HCT116 (cell line): ENCODE measurements around the gene MYF5. TPM values are rescaled to one million over a fixed set of nuclear protein-coding genes. Genes with fewer than 3 reads are reported as not detected.

Experiments
- ATAC-seq: fragments of 200-7000 bp; cut with Tn5 transposase; 2 replicates; pipeline ENCODE4 v1.9.1; 2020; ENCODE audit warnings: mild to moderate bottlenecking, moderate library complexity
- BruUV-seq: library from RNA; stranded (reverse); fragments of 400-500 nt; replicated peaks from 2 replicates; lab custom pipeline; 2021; lab: Mats Ljungman, UMichigan
- CTCF ChIA-PET: fragments of 300-600 bp; sonication (Branson Sonifier 250); formaldehyde crosslinking; loops from one replicate; lab custom pipeline; 2021; ENCODE audit warnings: antibody characterized with exemption; lab: Charles Lee
- POLR2A ChIA-PET: fragments of 300-600, 350-600 bp; sonication (Branson Sonifier 250); formaldehyde crosslinking; loops from one replicate; lab custom pipeline; 2021; ENCODE audit warnings: antibody characterized with exemption; lab: Charles Lee
- RAD21 ChIA-PET, 2 experiments: fragments of 300-600 bp; sonication (Branson Sonifier 250); formaldehyde crosslinking; loops; one replicate each; lab custom pipeline; 2023; ENCODE audit warnings: low total read pairs in 2 of 2; ENCODE audit not compliant: uncharacterized antibody in 2 of 2, unreplicated experiment in 2 of 2, low non-redundant PET in 1 of 2; lab: Charles Lee
- DNase-seq: peaks from one replicate; pipeline ENCODE4 v3.0.0-alpha.2; 2010; ENCODE audit warnings: low read depth, low spot score
- H2AFZ ChIP-seq: fragments of 200-600 bp; shearing (Covaris generic), sonication (generic); 2 replicates; pipeline ENCODE4 v1.6.1; 2017; ENCODE audit warnings: low read depth, mixed run types, mixed read lengths, antibody characterized with exemption, low read length; ENCODE audit not compliant: poor library complexity, severe bottlenecking
- H3K27ac ChIP-seq: 2 replicates; pipeline ENCODE4 v1.5.1; 2012; ENCODE audit warnings: low read depth, low read length
- H3K27me3 ChIP-seq: fragments of 200-600 bp; sonication (generic); 2 replicates; pipeline ENCODE4 v1.6.1; 2016; ENCODE audit warnings: mixed run types, low read length, mixed read lengths; ENCODE audit not compliant: insufficient read depth
- H3K36me3 ChIP-seq, 2 experiments: fragments of 200-500 bp in 1 of 2; fragments of 200-600 bp in 1 of 2; sonication (Bioruptor generic) in 1 of 2; sonication (generic) in 1 of 2; 2 replicates each; pipeline versions ENCODE4 v1.5.1 to v1.6.1; 2014 to 2016; ENCODE audit warnings: low read length in 2 of 2, inconsistent platforms in 1 of 2, mixed read lengths in 1 of 2, mixed run types in 1 of 2; ENCODE audit not compliant: insufficient read depth in 2 of 2, control insufficient read depth in 1 of 2
- H3K4me1 ChIP-seq, 2 experiments: fragments of 200-600 bp in 1 of 2; sonication (generic) in 1 of 2; 2 replicates each; pipeline versions ENCODE4 v1.5.1 to v1.6.1; 2012 to 2017; ENCODE audit warnings: low read length in 2 of 2, inconsistent platforms in 1 of 2, mild to moderate bottlenecking in 1 of 2, mixed read lengths in 1 of 2, mixed run types in 1 of 2, moderate library complexity in 1 of 2; ENCODE audit not compliant: insufficient read depth in 2 of 2, control insufficient read depth in 1 of 2
- H3K4me2 ChIP-seq: fragments of 200-600 bp; sonication (generic); 2 replicates; pipeline ENCODE4 v1.6.1; 2017; ENCODE audit warnings: mixed run types, low read length, mixed read lengths
- H3K4me3 ChIP-seq, 2 experiments: fragments of 200-600 bp in 1 of 2; sonication (generic) in 1 of 2; replicated peaks in 1 of 2; 2 replicates each; pipeline ENCODE4 v1.5.1; 2011 to 2016; ENCODE audit warnings: low read length in 2 of 2, control low read depth in 1 of 2, low read depth in 1 of 2, mild to moderate bottlenecking in 1 of 2, mixed read lengths in 1 of 2, mixed run types in 1 of 2
- H3K79me2 ChIP-seq: fragments of 200-600 bp; sonication (generic); 2 replicates; pipeline ENCODE4 v1.6.1; 2017; ENCODE audit warnings: mild to moderate bottlenecking, mixed run types, low read length, moderate library complexity, mixed read lengths; ENCODE audit not compliant: insufficient read depth
- H3K9ac ChIP-seq: fragments of 200-600 bp; sonication (generic); 2 replicates; pipeline ENCODE4 v1.6.1; 2016; ENCODE audit warnings: low read length, mixed read lengths
- H3K9me2 ChIP-seq: fragments of 200-600 bp; sonication (generic), shearing (Covaris generic); 2 replicates; pipeline ENCODE4 v1.6.1; 2017; ENCODE audit warnings: mixed run types, mild to moderate bottlenecking, moderate library complexity; ENCODE audit not compliant: insufficient read depth
- H3K9me3 ChIP-seq, 2 experiments: fragments of 200-500 bp in 1 of 2; fragments of 200-600 bp in 1 of 2; sonication (Bioruptor generic) in 1 of 2; sonication (generic) in 1 of 2; 2 replicates each; pipeline ENCODE4 v1.6.1; 2014 to 2017; ENCODE audit warnings: low read length in 2 of 2, mixed read lengths in 2 of 2, inconsistent platforms in 1 of 2, low read depth in 1 of 2, mild to moderate bottlenecking in 1 of 2, mixed run types in 1 of 2, moderate library complexity in 1 of 2; ENCODE audit not compliant: control insufficient read depth in 1 of 2, insufficient read depth in 1 of 2
- H4K20me1 ChIP-seq: fragments of 200-600 bp; sonication (generic), shearing (Covaris generic); 2 replicates; pipeline ENCODE4 v1.6.1; 2017; ENCODE audit warnings: mixed run types, mild to moderate bottlenecking, moderate library complexity; ENCODE audit not compliant: insufficient read depth
- CEBPB ChIP-seq: IDR thresholded peaks from 2 replicates; pipeline ENCODE4 v1.6.1; 2012; ENCODE audit warnings: low read depth
- EGR1 ChIP-seq: IDR thresholded peaks from 2 replicates; pipeline ENCODE4 v1.6.1; 2012; ENCODE audit warnings: low read depth
- ELF1 ChIP-seq: IDR thresholded peaks from 2 replicates; pipeline ENCODE4 v1.6.1; 2012; ENCODE audit warnings: low read depth, borderline replicate concordance
- EZH2 ChIP-seq: fragments of 200-600 bp; sonication (generic); IDR thresholded peaks from 2 replicates; pipeline ENCODE4 v1.6.1; 2017; ENCODE audit warnings: antibody characterized with exemption, mixed run types
- EZH2phosphoT487 ChIP-seq: fragments of 200-600 bp; IDR thresholded peaks from 2 replicates; pipeline ENCODE4 v1.6.1; 2018; ENCODE audit warnings: antibody characterized with exemption, borderline replicate concordance
- FOSL1 ChIP-seq: IDR thresholded peaks from 2 replicates; pipeline ENCODE4 v1.6.1; 2012; ENCODE audit warnings: low read depth
- JUND ChIP-seq: IDR thresholded peaks from 2 replicates; pipeline ENCODE4 v1.6.1; 2012
- POLR2A ChIP-seq: IDR thresholded peaks from 2 replicates; pipeline ENCODE4 v1.7.0; 2011; ENCODE audit warnings: borderline replicate concordance; ENCODE audit not compliant: insufficient read depth, insufficient read length; ENCODE audit errors: extremely low read depth
- POLR2AphosphoS5 ChIP-seq: IDR thresholded peaks from 2 replicates; pipeline ENCODE4 v1.6.1; 2011; ENCODE audit warnings: mild to moderate bottlenecking, low read depth, low read length, moderate library complexity
- RAD21 ChIP-seq: IDR thresholded peaks from 2 replicates; pipeline ENCODE4 v1.6.1; 2012; ENCODE audit warnings: low read depth, mild to moderate bottlenecking
- SIN3A ChIP-seq: IDR thresholded peaks from 2 replicates; pipeline ENCODE4 v1.6.1; 2012; ENCODE audit warnings: low read depth
- SP1 ChIP-seq: IDR thresholded peaks from 2 replicates; pipeline ENCODE4 v1.6.1; 2012; ENCODE audit warnings: low read depth
- SRF ChIP-seq: IDR thresholded peaks from 2 replicates; pipeline ENCODE4 v1.6.1; 2012; ENCODE audit warnings: low read depth
- TCF7L2 ChIP-seq: IDR thresholded peaks from 2 replicates; pipeline ENCODE4 v1.7.0; 2011; ENCODE audit warnings: borderline replicate concordance, inconsistent platforms; ENCODE audit not compliant: insufficient read depth, insufficient read length; ENCODE audit errors: extremely low read depth
- ZFX ChIP-seq: fragments of 450-650 bp; IDR thresholded peaks from 2 replicates; pipeline ENCODE4 v1.6.1; 2017
- ZNF274 ChIP-seq: fragments of 200-500 bp; sonication (Bioruptor generic); IDR thresholded peaks from 2 replicates; pipeline ENCODE4 v1.6.1; 2014; ENCODE audit warnings: mild to moderate bottlenecking, low read depth, low read length, inconsistent platforms
- intact Hi-C: fragments of 100-400 bp; cut with micrococcal nuclease; formaldehyde crosslinking; loops from 2 replicates; pipeline ENCODE4 v1.10.0; 2022
- total RNA-seq: library from RNA; stranded (reverse); gene quantifications from one replicate; pipeline ENCODE4 v1.2.1, GENCODE V29; 2021; ENCODE audit not compliant: unreplicated experiment
- TF ChIP-seq, protein P1 (sequence below): IDR thresholded peaks from 2 replicates; pipeline ENCODE4 v1.6.1; 2012
- TF ChIP-seq, protein P2 (sequence below): IDR thresholded peaks from 2 replicates; pipeline ENCODE4 v1.6.1; 2012
- TF ChIP-seq, protein P3 (sequence below), 3 experiments: fragments of 200-600 bp in 1 of 3; sonication (generic) in 1 of 3; IDR thresholded peaks in 2 of 3; conservative IDR thresholded peaks in 1 of 3; 2 replicates each; pipeline ENCODE4 v1.5.1; 2012 to 2017; ENCODE audit warnings: low read depth in 2 of 3, low read length in 2 of 3, antibody characterized with exemption in 1 of 3, borderline replicate concordance in 1 of 3, control low read depth in 1 of 3, mild to moderate bottlenecking in 1 of 3, mixed read lengths in 1 of 3, mixed run types in 1 of 3, moderate library complexity in 1 of 3; ENCODE audit not compliant: insufficient read depth in 1 of 3
- TF ChIP-seq, protein P4 (sequence below): IDR thresholded peaks from 2 replicates; pipeline ENCODE4 v1.6.1; 2011; ENCODE audit warnings: mild to moderate bottlenecking, low read length, moderate library complexity; ENCODE audit not compliant: insufficient replicate concordance; ENCODE audit errors: extremely low read depth

Gene MYF5
- total RNA-seq, 1 experiment from 2014 or later: not detected

DNA sequence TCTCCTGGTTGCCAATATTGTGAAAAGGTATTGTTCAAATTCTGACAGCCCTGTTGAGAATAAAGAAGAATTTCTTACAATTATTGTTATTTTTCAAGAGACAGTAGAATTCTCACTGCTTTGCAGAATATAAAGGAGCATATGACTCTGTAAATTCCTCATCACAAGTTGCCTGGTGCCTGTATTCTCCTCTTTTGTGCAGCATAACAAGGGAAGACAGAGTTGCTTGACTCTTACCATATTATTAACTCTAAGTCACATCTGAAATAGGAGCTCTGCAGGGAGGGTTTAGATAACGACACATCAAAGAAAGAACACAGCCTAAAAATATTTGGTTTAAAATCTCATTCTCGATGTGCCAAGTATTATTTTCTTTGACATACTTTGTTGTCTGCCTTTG, 31.1 kb downstream of the MYF5 start:
- intact Hi-C loops: no loop called here
- H4K20me1 ChIP-seq: no peaks in the 10 kb centered on the region
- H3K4me1 ChIP-seq: no peaks in the 10 kb centered on the region
- H3K9me2 ChIP-seq: no peaks in the 10 kb centered on the region
- ChIA-PET CTCF (no interaction called here), RAD21 (no interaction called here), POLR2A (no interaction called here)
- DNase-seq (no peak), ATAC-seq (no peak)
- H3K27ac ChIP-seq: no peak overlapping the region
- no peaks in the 10 kb centered on the region for H3K79me2 ChIP-seq
- TF ChIP-seq EZH2 (no peak), ZFX (no peak), EZH2phosphoT487 (no peak), RAD21 (no peak), ZNF274 (no peak), CEBPB (no peak), FOSL1 (no peak), ELF1 (no peak), EGR1 (no peak), JUND (no peak), TCF7L2 (no peak), SIN3A (no peak), SRF (no peak), SP1 (no peak), POLR2A (no peak), POLR2AphosphoS5 (no peak)
- TF ChIP-seq, protein P1, sequence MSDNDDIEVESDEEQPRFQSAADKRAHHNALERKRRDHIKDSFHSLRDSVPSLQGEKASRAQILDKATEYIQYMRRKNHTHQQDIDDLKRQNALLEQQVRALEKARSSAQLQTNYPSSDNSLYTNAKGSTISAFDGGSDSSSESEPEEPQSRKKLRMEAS: no peak
- TF ChIP-seq, protein P2, sequence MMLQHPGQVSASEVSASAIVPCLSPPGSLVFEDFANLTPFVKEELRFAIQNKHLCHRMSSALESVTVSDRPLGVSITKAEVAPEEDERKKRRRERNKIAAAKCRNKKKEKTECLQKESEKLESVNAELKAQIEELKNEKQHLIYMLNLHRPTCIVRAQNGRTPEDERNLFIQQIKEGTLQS: no peak
- TF ChIP-seq, protein P3, sequence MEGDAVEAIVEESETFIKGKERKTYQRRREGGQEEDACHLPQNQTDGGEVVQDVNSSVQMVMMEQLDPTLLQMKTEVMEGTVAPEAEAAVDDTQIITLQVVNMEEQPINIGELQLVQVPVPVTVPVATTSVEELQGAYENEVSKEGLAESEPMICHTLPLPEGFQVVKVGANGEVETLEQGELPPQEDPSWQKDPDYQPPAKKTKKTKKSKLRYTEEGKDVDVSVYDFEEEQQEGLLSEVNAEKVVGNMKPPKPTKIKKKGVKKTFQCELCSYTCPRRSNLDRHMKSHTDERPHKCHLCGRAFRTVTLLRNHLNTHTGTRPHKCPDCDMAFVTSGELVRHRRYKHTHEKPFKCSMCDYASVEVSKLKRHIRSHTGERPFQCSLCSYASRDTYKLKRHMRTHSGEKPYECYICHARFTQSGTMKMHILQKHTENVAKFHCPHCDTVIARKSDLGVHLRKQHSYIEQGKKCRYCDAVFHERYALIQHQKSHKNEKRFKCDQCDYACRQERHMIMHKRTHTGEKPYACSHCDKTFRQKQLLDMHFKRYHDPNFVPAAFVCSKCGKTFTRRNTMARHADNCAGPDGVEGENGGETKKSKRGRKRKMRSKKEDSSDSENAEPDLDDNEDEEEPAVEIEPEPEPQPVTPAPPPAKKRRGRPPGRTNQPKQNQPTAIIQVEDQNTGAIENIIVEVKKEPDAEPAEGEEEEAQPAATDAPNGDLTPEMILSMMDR (IDR thresholded peaks at IDR 0.05 in 2 of 3, conservative IDR thresholded peaks at IDR 0.05 in 1 of 3; ENCODE audit: borderline replicate concordance in 1 of 3, insufficient read depth in 1 of 3, low read depth in 2 of 3, low read length in 2 of 3): no peak
- TF ChIP-seq, protein P4, sequence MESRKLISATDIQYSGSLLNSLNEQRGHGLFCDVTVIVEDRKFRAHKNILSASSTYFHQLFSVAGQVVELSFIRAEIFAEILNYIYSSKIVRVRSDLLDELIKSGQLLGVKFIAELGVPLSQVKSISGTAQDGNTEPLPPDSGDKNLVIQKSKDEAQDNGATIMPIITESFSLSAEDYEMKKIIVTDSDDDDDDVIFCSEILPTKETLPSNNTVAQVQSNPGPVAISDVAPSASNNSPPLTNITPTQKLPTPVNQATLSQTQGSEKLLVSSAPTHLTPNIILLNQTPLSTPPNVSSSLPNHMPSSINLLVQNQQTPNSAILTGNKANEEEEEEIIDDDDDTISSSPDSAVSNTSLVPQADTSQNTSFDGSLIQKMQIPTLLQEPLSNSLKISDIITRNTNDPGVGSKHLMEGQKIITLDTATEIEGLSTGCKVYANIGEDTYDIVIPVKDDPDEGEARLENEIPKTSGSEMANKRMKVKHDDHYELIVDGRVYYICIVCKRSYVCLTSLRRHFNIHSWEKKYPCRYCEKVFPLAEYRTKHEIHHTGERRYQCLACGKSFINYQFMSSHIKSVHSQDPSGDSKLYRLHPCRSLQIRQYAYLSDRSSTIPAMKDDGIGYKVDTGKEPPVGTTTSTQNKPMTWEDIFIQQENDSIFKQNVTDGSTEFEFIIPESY: no peak
- peaks cover 19% of the 10 kb centered on the region; the same call in 1 of the 2 replicates for H3K27me3 ChIP-seq
- H3K36me3 ChIP-seq: no peaks in the 10 kb centered on the region
- H2AFZ ChIP-seq: no peak overlapping the region
- no TSS peak for BruUV-seq
- no peak overlapping the region for H3K4me2 ChIP-seq
- no peak overlapping the region for H3K9ac ChIP-seq
- H3K4me3 ChIP-seq: no peak overlapping the region
- no peaks in the 10 kb centered on the region for H3K9me3 ChIP-seq
